Measurements from ENCODE around the gene MPRIP.

- TF ChIP-seq POLR2AphosphoS5 (IDR thresholded peaks at IDR 0.05; ENCODE audit: low read depth, low read length), result no peak
- no peak for TF ChIP-seq POLR2A (IDR thresholded peaks at IDR 0.05; ENCODE audit: low read depth, low read length)
- TF ChIP-seq PAX5 (IDR thresholded peaks at IDR 0.05; ENCODE audit: insufficient read depth, low read length, severe bottlenecking), result no peak
Observed at GRCh38 chr17:17126131-17127110, 84.2 kb downstream of the MPRIP start.
